Ovary (tissue), 3 donors: ENCODE results near the gene TTC3.

Experiments used
- CTCF ChIP-seq, 3 donors: fragments of 450-650 bp in 2 of 3; fragments of 200-600 bp in 1 of 3; IDR thresholded peaks; one replicate each; pipeline versions ENCODE4 v1.5.1 to v1.8.0; 2016 to 2022; ENCODE audit warnings: antibody characterized with exemption in 3 of 3, mild to moderate bottlenecking in 1 of 3
- EP300 ChIP-seq: sonication (generic); formaldehyde crosslinking; IDR thresholded peaks from one replicate; pipeline ENCODE4 v1.6.1; 2017; ENCODE audit warnings: antibody characterized with exemption
- donor health status: DM: no; HTN: no; CAD: no.

DNA sequence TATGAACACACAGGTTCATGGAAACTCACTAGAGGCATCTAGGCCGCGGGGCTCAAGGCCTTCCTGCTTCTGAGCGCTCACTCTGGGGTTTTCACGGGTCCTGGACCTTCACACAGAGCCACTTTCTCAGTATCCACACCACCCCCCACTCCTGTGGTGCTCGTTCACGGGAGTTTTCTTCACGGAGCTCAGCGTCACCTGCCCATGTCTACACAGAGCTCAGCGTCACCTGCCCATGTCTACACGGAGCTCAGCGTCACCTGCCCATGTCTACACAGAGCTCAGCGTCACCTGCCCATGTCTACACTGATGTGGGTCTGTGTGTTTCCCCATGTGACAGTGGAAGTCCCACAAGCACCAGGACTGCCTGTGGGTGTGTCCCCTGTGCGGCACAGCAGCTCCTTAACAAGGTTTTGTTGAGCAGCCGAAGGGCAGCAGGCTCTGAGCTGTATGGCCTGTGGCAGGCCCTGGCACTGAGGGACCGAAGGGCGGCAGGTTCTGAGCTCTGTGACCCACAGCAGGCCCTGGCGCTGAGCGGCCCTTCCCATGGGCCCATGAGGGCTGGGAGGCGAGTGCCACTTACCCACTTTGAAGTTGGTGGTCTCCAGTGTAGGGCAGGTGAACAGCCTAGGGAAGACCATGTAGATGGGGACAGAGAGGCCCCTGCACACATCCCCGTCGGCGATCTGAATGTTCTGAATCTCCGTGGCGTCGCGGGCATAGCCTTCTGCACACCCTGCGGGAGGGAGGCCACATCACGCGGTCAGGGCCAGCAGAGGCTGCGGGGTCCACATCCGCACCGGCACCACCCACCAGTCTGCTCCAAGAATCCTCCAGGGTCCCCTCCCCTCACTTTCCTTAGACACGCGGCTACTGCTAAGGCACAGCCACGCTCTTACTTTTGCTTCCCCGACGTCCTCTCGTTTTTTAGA, 154.3 kb downstream of the TTC3 start:
- TF ChIP-seq CTCF (IDR thresholded peaks at IDR 0.05) (no peak), EP300 (no peak)
